Endothelial cell of umbilical vein (primary cell): ENCODE results near the gene ADAM33. TPM values are rescaled to one million over a fixed set of nuclear protein-coding genes. Genes with fewer than 3 reads are reported as not detected.

ENCODE experiments used
- BruUV-seq: library from RNA; stranded (reverse); fragments of 400-500 nt; replicated peaks from 2 replicates; lab custom pipeline; 2021; lab: Mats Ljungman, UMichigan
- CTCF ChIA-PET: fragments of 300-600, 350-600 bp; sonication (Branson Sonifier 250); formaldehyde crosslinking; loops from one replicate; lab custom pipeline; 2021; ENCODE audit warnings: antibody characterized with exemption, inconsistent platforms; lab: Charles Lee
- POLR2A ChIA-PET: fragments of 300-600, 350-600 bp; sonication (Branson Sonifier 250); formaldehyde crosslinking; loops from one replicate; lab custom pipeline; 2021; ENCODE audit warnings: antibody characterized with exemption, inconsistent platforms; lab: Charles Lee
- DNase-seq: peaks from one replicate; pipeline ENCODE4 v3.0.0-alpha.2; 2011; ENCODE audit warnings: low read depth, low spot score
- FAIRE-seq: peaks from 2 replicates; lab custom pipeline; 2011; peaks lifted over from hg19 to GRCh38; lab: Jason Lieb, UNC
- H2AFZ ChIP-seq: 2 replicates; pipeline ENCODE4 v1.6.0; 2012; ENCODE audit warnings: low read depth, low read length, control low read depth, inconsistent platforms
- H3K27ac ChIP-seq: 2 replicates; pipeline ENCODE4 v1.5.1; 2011; ENCODE audit warnings: low read depth, mild to moderate bottlenecking, control low read depth, low read length, moderate library complexity; ENCODE audit not compliant: insufficient read depth
- H3K27me3 ChIP-seq, 2 experiments: 2 replicates each; pipeline versions ENCODE4 v1.6.0 to v1.6.1; 2011; ENCODE audit warnings: low read length in 2 of 2, mixed read lengths in 1 of 2; ENCODE audit not compliant: control insufficient read depth in 2 of 2, insufficient read depth in 2 of 2
- H3K36me3 ChIP-seq, 2 experiments: 2 replicates in 1 of 2; 3 replicates in 1 of 2; pipeline ENCODE4 v1.5.1; 2011; ENCODE audit warnings: low read length in 2 of 2, mild to moderate bottlenecking in 1 of 2, moderate library complexity in 1 of 2; ENCODE audit not compliant: control insufficient read depth in 2 of 2, insufficient read depth in 2 of 2; ENCODE audit errors: extremely low read depth in 1 of 2
- H3K4me1 ChIP-seq: 3 replicates; pipeline ENCODE4 v1.5.1; 2011; ENCODE audit warnings: mild to moderate bottlenecking, low read length; ENCODE audit not compliant: control insufficient read depth, insufficient read depth; ENCODE audit errors: extremely low read depth
- H3K4me2 ChIP-seq: 2 replicates; pipeline ENCODE4 v1.6.1; 2011; ENCODE audit warnings: low read length, control low read depth, mixed read lengths; ENCODE audit not compliant: insufficient read depth
- H3K4me3 ChIP-seq, 3 experiments: fragments of 200-600 bp in 1 of 3; sonication (generic), shearing (Covaris generic) in 1 of 3; replicated peaks in 1 of 3; 2 replicates each; pipeline ENCODE4 v1.5.1; 2011 to 2016; ENCODE audit warnings: control low read depth in 3 of 3, low read length in 3 of 3, mild to moderate bottlenecking in 2 of 3, inconsistent platforms in 1 of 3, low read depth in 1 of 3, moderate library complexity in 1 of 3; ENCODE audit not compliant: insufficient read depth in 1 of 3
- H3K79me2 ChIP-seq: 2 replicates; pipeline ENCODE4 v1.6.0; 2012; ENCODE audit warnings: low read length, inconsistent platforms; ENCODE audit not compliant: control insufficient read depth, insufficient read depth
- H3K9ac ChIP-seq: replicated peaks from 2 replicates; pipeline ENCODE3; 2011; ENCODE audit warnings: low read length, control low read depth; ENCODE audit not compliant: insufficient read depth; ENCODE audit errors: extremely low read depth
- H3K9me1 ChIP-seq: replicated peaks from 3 replicates; pipeline ENCODE4 v1.6.0; 2011; ENCODE audit warnings: mild to moderate bottlenecking, low read length; ENCODE audit not compliant: control insufficient read depth, insufficient read depth; ENCODE audit errors: extremely low read depth
- H3K9me3 ChIP-seq: replicated peaks from 2 replicates; pipeline ENCODE4 v1.5.1; 2012; ENCODE audit warnings: low read length, inconsistent platforms; ENCODE audit not compliant: control insufficient read depth, insufficient read depth
- H4K20me1 ChIP-seq: replicated peaks from 2 replicates; pipeline ENCODE3; 2011; ENCODE audit warnings: mild to moderate bottlenecking, low read length; ENCODE audit not compliant: control insufficient read depth, insufficient read depth; ENCODE audit errors: extremely low read depth
- CTCF ChIP-seq, 2 donors: IDR thresholded peaks; 1 replicate in 1 of 2; 2 replicates in 1 of 2; pipeline ENCODE4 v1.5.1; 2011; ENCODE audit warnings: low read length in 2 of 2, mild to moderate bottlenecking in 2 of 2, moderate library complexity in 2 of 2, control low read depth in 1 of 2, inconsistent platforms in 1 of 2, low read depth in 1 of 2; ENCODE audit not compliant: insufficient read depth in 1 of 2; ENCODE audit errors: extremely low read depth in 1 of 2
- EZH2 ChIP-seq: IDR thresholded peaks from 2 replicates; pipeline ENCODE4 v1.6.1; 2012; ENCODE audit warnings: borderline replicate concordance, low read depth, mild to moderate bottlenecking, moderate library complexity, low read length, inconsistent platforms; ENCODE audit not compliant: severe bottlenecking
- FOS ChIP-seq: IDR thresholded peaks from 2 replicates; pipeline ENCODE4 v1.6.1; 2011; ENCODE audit warnings: mild to moderate bottlenecking, low read length, moderate library complexity, borderline replicate concordance; ENCODE audit not compliant: insufficient read depth
- GATA2 ChIP-seq: IDR thresholded peaks from 2 replicates; pipeline ENCODE4 v1.7.0; 2011; ENCODE audit warnings: low read depth, mild to moderate bottlenecking, moderate library complexity, mixed read lengths, low read length; ENCODE audit not compliant: insufficient read length, insufficient read depth
- JUN ChIP-seq: IDR thresholded peaks from 2 replicates; pipeline ENCODE4 v1.6.1; 2011; ENCODE audit warnings: borderline replicate concordance, low read depth; ENCODE audit not compliant: insufficient read length, insufficient read depth
- MAX ChIP-seq: IDR thresholded peaks from 2 replicates; pipeline ENCODE4 v1.6.1; 2011; ENCODE audit not compliant: insufficient read depth, insufficient read length
- MYC ChIP-seq: IDR thresholded peaks from one replicate; pipeline ENCODE4 v1.6.1; 2011; ENCODE audit warnings: mild to moderate bottlenecking, low read depth, low read length
- POLR2A ChIP-seq: IDR thresholded peaks from 2 replicates; pipeline ENCODE4 v1.6.1; 2012; ENCODE audit warnings: low read depth, mild to moderate bottlenecking, control low read depth, low read length
- POLR2AphosphoS5 ChIP-seq: IDR thresholded peaks from 2 replicates; pipeline ENCODE4 v1.6.1; 2012; ENCODE audit warnings: low read depth, mild to moderate bottlenecking, control low read depth, low read length, moderate library complexity; ENCODE audit not compliant: insufficient read depth
- dilution Hi-C: fragments of 300-500 bp; cut with MboI; formaldehyde crosslinking; loops from one replicate; pipeline ENCODE4 v1.15.0; 2019; ENCODE audit warnings: low sequenced_read_pairs; ENCODE audit not compliant: extremely low pct_ligation_motif_present
- intact Hi-C: fragments of 100-400 bp; cut with micrococcal nuclease; formaldehyde crosslinking; loops from one replicate; pipeline ENCODE4 v1.10.0; 2022
- polyA plus RNA-seq, 4 experiments: library from polyadenylated mRNA; depleted of rRNA in 3 of 4; stranded (reverse) in 3 of 4; unstranded in 1 of 4; fragments of >200 nt; gene quantifications; 2 replicates each; pipeline versions ENCODE4 v1.2.1 to v1.2.3, GENCODE V29; 2011 to 2012; ENCODE audit warnings: missing spikeins in 1 of 4
- total RNA-seq: library from RNA; stranded (reverse); gene quantifications from 2 replicates; pipeline ENCODE4 v1.2.3, GENCODE V29; 2021

The ADAM33 gene
- total and polyA plus RNA-seq, 2 donors (not counting 3 experiments of a cell fraction or from before 2014, with no cell fraction given) = 0.06 to 0.18 TPM

- no peaks in the 10 kb centered on the region for H3K4me1 ChIP-seq
- H3K27me3 ChIP-seq = peaks cover 28 to 44% of the 10 kb centered on the region in 2 experiments
- no peak overlapping the region for H3K27ac ChIP-seq
- H4K20me1 ChIP-seq = no peaks in the 10 kb centered on the region
- no peak for FAIRE-seq
- no peak overlapping the region for H3K4me2 ChIP-seq
- H3K9me3 ChIP-seq = no peaks in the 10 kb centered on the region
- BruUV-seq = no TSS peak
- ChIA-PET POLR2A (no interaction called here), CTCF (interaction anchor here (0.8 kb wide), 1 partner anchor 16 kb away, joined by 3 read pairs; no protein-coding TSS in a partner anchor)
- no peaks in the 10 kb centered on the region for H3K79me2 ChIP-seq
- TF ChIP-seq MAX (no peak), EZH2 (peak; percentile 91), FOS (no peak), MYC (no peak), JUN (no peak), POLR2A (no peak), POLR2AphosphoS5 (no peak), CTCF (IDR thresholded peaks at IDR 0.05; ENCODE audit: extremely low read depth in 1 of 2, insufficient read depth in 1 of 2, low read depth in 1 of 2, low read length in 2 of 2) (no peak), GATA2 (no peak)
- no peak overlapping the region for H3K4me3 ChIP-seq
- H2AFZ ChIP-seq = no peak overlapping the region
- dilution Hi-C loops = no loop called here
- intact Hi-C loops = no loop called here
- no peak overlapping the region for H3K9ac ChIP-seq
- H3K9me1 ChIP-seq = no peaks in the 10 kb centered on the region
- H3K36me3 ChIP-seq = no peaks in the 10 kb centered on the region
- DNase-seq = no peak
Measured at GRCh38 chr20:3661060-3661813, 20.6 kb downstream of the ADAM33 start.
